NCI-H1436 (cell line): ENCODE results near the gene LGALS4.
"Not testable (repeated sequence)": the region's sequence is repeated elsewhere in the genome, so short reads cannot be mapped to it uniquely, and the experiment has no call there.

Source experiments
- DNase-seq: peaks from one replicate; lab custom pipeline; 2025; lab: John Stamatoyannopoulos, UW

LGALS4 gene

DNA sequence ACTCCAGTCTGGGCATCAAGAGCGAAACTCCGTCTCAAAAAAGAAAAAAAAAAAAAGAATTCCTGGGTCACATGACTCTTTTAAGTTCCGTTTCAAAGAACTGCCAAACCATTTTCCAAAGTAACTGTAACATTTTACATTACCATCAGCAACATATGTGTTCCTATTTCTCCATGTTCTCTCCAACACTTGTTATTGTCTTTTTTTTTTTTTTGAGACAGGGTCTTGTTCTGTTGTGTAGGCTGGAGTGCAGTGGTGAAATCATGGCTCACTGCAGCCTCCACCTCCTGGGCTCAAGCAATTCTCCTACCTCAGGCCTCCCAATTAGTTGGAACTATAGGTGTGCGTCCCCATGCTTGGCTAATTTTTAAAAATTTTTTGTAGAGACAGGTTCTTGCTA lies 17.2 kb downstream of the LGALS4 start:
- DNase-seq: no peak

DNA sequence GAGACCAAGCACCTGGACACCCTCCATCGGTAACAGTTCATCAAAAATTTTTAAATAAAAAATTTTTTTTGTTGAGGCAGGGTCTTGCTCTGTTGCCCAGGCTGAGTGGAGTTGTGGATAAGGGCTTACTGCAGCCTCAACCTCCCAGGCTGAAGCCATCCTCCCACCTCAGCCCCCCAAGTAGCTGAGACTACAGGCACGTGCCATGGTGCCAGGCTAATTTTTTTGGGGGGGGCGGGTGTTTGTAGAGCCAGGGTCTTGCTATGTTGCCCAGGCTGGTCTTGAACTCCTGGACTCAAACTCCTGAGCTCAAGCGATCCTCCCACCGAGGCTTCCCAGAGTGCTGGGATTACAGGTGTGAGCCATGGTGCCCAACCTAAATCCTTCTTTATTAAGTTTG lies 19.1 kb downstream of the LGALS4 start:
- no peak for DNase-seq

DNA sequence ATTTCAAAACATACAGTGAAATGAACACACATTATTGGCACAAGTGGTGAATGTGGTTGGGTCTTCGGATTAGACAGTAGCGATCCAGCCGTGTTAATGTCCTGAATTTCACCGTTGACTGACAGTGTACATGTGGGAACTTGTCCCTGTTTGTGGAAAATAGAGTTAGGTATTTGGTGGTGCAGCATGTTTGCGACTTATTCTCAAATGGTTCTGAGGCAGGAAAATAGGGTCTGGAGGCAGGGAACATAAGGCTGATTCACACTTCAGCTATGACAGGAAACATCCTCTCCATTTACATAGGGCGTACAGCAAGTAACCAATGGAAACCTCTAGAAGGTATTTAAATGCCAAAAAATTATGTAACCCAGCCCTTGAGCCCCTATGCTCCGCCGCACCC lies 19.6 kb downstream of the LGALS4 start:
- no peak for DNase-seq

DNA sequence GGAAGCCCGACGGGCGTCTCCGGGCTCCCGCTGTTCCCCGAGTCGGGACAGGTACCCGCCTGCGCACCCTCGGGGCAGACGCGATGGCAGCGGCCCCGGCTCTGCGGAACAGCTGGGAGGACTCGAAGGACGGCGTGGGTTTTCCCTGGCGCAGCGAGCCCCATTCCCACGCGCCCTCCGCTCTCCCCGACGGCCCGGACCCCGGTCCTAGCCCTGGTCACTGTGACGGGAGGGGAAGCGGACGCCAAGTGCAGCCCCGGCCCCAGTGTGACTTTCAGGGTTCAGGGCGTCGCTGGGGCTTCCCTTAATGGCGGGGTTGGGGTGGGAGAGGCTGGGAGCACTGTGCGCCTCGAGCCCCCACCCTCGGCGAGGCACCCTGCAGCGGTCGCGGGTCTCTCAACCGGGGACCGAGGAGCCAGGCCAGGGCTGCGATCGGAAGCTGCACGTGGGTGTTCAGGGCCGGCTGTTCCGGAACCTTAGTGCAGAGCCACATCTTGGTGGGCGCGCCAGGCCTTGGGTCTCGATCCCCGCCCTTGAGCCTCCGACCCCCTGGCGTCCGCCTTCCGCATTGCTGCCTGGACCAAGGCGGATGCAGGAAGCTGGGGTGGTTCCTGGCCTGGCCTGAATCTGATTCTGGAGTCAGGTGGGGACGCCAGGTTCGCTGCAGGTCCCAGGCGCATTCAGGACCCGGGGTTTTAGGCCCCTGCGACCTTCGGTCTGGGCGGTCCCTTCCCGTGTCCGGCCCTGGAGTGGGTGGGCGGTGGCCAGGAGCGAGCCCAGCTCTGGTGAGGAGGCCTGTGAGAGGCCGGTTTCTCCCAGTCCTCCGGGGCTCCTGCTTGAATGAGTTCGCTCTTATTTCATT lies 20.3 kb downstream of the LGALS4 start:
- DNase-seq: no peak

DNA sequence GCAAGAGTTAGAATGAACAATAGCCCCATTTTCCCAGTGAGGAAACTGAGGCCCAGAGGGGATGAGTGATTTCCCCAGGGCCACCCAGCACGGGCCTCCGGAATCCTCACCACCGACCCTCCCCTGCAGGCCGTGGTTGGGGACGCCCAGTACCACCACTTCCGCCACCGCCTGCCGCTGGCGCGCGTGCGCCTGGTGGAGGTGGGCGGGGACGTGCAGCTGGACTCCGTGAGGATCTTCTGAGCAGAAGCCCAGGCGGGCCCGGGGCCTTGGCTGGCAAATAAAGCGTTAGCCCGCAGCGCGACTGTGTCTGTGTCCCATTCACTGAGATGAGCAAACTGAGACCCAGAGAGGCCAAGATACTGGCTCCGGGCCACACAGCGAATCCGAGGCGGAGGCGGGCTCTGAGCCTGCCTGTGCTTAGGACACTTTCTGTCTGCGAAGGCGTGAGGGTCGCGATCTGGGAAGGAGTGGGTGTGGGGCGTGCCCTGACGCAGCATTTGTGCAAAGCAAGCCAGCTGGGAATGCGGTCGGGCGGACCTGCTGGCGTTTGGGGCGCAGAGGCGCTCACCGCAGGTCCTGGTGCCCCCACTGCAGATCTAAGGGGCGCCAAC lies 21.2 kb downstream of the LGALS4 start:
- not testable (repeated sequence) for DNase-seq

DNA sequence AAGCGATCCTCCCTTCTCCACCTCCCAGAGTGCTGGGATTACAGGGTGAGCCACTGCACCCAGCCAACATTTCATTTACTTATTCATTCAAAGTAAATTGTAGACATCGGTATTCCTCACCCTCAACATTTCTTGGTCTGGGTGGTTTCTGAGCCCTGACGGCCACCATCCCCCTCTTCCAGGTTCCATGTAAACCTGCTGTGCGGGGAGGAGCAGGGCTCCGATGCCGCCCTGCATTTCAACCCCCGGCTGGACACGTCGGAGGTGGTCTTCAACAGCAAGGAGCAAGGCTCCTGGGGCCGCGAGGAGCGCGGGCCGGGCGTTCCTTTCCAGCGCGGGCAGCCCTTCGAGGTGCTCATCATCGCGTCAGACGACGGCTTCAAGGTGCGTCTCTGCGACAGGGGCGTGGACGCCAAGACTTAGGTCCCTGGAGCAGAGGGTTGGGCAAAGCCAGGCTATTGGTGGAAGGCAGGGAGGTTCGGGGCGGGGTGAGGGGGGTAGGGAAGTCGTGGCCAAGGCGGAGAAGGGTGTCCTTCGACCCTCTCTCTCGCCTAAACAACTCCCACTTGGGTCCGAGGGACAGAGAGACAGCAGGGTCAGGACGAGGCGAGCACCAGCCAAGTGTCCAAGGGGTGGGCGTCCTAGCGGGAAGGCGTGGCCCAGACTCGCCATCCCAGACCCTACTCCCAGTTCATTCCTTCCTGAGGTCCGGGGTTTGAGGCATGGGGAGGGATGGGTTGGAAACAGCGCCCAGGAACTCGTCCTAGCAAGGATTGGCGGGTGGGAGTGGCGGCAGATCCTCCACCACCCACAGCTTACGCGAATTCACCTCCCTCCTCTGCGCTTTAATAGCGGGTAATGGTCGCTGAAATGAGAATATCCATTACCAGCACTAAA lies 22.0 kb downstream of the LGALS4 start:
- not testable (repeated sequence) for DNase-seq

DNA sequence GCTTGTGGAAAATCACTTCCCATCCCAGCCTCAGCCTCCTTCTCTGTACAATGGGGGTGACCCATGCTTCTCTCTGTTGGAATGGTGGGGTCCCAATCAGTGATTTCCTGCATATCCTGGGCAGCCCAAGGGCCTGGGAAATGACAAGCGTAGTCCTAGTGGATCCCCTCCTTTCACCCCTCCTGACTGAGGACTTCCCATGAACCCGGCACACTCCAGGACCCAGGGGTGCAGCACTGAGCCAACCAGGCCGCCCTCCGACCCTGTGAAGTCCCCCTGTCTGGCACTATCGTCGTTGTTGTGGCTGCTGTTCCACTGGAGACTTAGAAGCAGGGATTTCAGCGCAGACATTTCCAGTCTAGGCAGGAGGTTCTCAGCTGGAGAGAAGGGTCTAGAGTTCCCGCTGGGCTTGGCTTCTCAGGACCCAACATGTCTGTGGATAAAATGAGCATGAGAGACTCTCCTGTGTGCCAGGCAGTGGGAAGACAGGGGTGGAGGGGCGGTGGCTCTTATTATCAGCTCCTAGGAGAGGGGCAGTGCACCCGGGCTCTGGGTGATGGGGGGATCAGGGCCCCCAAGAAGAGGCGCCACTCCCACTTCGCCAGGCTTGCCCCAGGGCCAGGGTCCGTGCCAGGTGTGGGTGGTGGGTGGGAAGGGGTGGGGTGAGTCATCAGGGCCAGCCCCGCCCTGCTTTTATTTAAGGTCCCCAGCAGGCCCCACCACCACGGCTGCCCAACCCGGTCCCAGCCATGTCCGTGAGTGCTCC lies 24.1 kb downstream of the LGALS4 start, which contains the start of gene LGALS7B:
TSS of gene LGALS7B (plus strand) at position 723 of the 766 bp plus-strand sequence. CDS start at position 750, 27 bp downstream.
- DNase-seq: no peak

DNA sequence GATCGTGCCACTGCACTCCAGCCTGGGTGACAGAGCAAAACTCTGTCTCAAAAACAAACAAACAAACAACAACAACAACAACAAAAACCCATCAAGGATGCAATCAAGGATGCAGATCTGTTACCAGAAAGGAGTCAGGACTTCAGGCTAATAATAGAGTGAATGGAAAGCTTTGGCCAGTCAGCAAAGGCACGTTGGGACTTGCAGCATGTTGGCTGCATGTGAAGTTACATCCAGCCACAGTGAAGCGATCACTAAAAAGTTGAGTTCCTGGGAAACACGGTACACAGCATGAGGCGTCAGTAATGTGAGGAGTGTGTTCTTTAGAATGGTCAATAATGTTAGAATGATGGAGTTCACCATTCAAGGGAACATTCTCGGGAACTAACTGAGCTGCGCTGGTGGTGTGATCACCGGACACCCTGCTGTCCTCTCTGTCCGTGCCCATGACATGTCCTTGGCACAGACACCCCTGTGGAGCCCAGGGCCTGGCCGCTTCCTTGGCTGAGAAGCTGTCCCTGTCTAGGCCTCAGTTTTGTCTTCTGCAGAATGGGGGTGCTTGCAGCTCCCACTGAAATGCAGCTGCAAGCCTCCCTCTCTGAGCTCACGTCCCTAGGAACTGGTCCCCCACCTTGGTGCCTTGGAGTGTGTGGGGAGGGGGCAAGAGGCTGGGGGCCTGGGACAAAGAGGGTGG lies 26.0 kb downstream of the LGALS4 start:
- DNase-seq: no peak

DNA sequence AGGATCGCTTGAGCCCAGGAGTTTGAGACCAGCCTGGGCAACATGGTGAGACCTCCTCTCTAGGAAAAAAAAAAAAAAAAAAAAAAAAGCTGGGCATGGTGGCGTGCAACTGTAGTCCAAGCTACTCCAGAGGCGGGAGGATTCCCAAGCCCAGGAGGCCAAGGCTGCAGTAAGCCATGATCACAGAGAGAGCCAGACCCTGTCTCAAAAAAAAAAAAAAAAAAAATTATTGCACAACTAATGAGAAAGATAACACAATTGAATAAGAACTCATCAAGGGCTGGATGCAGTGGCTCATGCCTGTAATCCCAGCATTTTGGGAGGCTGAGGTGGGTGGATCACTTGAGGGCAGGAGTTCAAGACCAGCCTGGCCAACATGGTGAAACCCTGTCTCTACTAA lies 26.7 kb downstream of the LGALS4 start:
- not testable (repeated sequence) for DNase-seq

DNA sequence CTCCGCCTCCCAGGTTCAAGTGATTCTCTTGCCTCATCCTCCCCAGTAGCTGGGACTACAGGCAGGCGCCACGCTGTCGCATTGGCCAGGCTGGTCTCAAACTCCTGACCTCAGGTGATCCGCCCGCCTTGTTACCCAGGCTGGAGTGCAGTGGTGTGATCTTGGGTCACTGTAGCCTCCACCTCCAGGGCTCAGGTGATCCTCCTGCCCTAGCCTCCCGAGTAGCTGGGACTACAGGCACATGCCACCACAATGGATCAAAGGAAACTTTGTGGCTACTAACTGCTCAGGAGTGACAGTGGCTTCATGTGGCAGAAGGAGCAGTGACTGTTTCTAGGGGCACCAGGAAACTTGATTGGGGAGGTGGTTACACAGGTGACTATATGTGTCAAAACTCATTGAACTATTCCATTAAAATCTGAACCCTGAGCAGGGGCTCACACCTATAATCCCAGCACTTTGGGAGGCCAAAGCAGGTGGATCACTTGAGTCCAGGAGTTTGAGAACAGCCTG lies 27.5 kb downstream of the LGALS4 start:
- DNase-seq: no peak

DNA sequence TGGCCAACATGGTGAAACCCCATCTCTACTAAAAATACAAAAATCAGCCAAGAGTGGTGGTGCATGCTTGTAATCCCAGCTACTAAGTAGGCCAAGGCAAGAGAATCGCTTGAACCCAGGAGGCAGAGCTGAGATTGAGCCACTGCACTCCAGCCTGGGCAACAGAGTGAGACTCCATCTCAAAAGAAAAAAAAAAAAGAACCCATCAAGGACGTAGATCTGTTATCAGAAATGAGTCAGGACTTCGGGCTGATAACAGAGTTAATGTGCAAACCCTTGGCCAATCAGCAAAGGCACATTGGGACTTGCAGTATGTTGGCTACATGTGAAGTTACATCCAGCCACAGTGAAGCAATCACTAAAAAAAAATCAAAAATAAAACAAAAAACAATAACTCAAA lies 28.5 kb downstream of the LGALS4 start:
- no peak for DNase-seq

DNA sequence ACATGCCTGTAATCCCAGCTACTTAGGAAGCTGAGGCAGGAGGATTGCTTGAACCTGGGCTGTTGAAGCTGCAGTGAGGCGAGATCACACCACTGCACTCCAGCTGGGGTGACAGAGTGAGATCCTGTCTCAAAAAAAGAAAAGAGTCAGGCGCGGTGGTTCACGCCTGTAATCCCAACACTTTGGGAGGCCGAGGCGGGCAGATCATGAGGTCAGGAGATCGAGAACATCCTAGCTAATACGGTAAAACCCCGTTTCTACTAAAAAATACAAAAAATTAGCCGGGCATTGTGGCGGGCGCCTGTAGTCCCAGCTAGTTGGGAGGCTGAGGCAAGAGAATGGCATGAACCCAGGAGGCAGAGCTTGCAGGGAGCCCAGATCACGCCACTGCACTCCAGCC lies 30.5 kb downstream of the LGALS4 start:
- DNase-seq: not testable (repeated sequence)

DNA sequence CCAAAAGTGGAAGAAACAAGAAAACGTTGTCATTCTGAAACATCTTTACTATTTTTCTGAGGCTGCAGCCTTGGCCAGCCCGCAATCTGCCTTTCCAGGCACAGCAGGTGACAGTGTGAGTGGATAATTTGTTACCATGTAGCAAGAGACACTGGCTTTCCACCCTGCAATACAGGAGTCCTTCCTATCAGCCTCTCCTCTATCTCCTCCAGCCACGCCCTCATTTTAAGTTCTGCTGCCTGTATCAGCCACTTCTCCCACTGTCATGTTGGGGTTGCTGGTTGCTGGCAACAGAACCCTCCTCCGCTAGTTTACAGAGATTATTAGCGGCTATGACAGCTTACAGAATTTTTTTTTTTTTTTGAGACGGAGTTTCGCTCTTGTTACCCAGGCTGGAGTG lies 31.7 kb downstream of the LGALS4 start:
- no peak for DNase-seq

DNA sequence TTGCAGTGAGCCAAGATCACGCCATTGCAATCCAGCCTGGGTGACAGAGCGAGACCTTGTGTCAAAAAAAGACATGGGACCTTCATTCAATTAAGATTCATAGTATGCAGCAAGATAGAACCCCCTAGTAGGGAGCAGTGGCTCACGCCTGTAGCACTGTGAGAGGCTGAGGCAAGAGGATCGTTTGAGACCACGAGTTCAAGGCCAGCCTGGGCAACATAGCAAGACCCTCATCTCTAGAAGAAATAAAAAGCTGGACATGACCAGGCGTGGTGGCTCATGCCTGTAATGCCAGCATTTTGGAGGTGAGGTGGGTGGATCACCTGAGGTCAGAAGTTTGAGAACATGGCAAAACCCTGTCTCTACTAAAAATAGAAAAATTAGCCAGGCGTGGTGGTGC lies 32.3 kb downstream of the LGALS4 start:
- no peak for DNase-seq

DNA sequence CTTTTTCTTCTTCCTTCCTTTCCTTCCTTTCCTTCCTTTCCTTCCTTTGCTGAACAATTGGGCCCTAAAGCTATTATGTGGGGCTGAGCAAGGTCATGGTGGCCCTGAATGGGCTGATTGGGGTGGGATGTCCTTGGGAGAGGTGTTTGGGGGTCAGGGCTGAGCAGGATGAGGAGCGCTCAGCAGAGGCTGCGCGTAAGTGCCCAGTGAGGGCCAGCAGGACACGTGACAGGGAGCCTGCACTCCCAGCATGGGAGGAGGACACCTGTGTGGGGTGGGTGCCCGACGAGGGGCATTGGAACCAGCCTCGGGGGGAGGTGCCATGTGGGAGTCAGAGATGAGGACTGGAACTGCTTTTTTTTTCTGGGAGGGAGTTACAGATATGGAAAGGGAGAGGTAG lies 34.0 kb downstream of the LGALS4 start:
- no peak for DNase-seq

DNA sequence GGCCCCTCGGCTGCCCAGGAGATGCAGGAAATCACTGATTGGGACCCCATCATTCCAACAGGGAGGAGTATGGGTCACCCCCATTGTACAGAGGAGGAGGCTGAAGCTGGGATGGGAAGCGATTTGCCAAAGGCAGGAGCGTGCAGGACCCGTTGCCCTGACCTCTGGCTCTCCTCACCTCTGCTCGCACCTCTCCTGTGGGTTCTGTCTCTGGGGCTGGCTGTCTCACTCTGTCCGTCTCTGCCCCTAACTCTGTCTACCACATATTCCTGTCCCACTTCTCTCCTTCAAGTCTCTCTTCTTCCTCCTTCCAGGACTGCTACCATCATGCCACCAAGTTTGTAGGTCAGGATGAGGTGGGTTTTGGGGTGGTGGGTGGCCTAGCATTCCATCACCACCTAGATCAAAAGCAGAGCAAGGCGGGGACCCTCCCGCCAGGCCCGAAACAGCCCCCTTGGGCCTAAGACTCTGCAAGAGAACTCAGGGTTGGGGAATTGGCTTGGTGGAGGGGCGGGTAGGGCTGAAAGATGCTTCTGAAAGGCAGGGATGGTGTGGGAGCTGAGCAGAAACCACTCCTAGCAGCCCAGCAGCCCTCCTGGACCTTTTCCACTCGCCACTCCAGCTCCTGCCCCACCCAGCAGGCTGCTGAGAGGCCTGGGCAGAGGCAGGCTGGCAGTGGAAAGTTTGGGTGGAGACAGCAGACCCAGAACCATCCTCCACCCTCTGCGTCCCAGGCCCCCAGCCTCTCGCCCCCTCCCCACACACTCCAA lies 38.4 kb downstream of the LGALS4 start:
- no peak for DNase-seq

DNA sequence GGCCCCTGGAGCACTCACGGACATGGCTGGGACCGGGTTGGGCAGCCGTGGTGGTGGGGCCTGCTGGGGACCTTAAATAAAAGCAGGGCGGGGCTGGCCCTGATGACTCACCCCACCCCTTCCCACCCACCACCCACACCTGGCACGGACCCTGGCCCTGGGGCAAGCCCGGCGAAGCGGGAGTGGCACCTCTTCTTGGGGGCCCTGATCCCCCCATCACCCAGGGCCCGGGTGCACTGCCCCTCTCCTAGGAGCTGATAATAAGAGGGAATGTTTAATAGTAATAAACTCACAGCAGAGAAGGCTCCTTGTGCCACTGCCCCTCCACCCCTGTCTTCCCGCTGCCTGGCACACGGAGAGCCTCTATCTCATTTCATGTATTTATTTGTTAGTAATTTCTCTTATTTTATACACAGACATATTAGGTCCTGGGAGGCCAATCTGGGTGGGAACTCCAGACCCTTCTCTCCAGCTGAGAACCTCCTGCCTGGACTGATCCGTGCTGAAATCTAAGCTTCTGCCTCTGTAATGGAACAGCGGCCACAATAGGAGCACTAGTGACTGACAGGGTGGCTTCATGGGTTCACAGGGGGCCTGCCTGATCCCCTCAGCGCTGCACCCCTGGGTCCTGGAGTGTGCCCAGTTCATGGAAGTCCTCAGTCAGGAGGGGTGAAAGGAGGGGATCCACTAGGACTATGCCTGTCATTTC lies 39.1 kb downstream of the LGALS4 start, which contains the start of gene LGALS7:
TSS of gene LGALS7 (minus strand) at position 49 of the 709 bp plus-strand sequence. CDS start at position 24, 25 bp downstream.
- DNase-seq: no peak

DNA sequence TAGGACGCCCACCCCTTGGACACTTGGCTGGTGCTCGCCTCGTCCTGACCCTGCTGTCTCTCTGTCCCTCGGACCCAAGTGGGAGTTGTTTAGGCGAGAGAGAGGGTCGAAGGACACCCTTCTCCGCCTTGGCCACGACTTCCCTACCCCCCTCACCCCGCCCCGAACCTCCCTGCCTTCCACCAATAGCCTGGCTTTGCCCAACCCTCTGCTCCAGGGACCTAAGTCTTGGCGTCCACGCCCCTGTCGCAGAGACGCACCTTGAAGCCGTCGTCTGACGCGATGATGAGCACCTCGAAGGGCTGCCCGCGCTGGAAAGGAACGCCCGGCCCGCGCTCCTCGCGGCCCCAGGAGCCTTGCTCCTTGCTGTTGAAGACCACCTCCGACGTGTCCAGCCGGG lies 41.2 kb downstream of the LGALS4 start:
- not testable (repeated sequence) for DNase-seq

DNA sequence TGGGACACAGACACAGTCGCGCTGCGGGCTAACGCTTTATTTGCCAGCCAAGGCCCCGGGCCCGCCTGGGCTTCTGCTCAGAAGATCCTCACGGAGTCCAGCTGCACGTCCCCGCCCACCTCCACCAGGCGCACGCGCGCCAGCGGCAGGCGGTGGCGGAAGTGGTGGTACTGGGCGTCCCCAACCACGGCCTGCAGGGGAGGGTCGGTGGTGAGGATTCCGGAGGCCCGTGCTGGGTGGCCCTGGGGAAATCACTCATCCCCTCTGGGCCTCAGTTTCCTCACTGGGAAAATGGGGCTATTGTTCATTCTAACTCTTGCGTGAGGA lies 41.8 kb downstream of the LGALS4 start:
- DNase-seq: not testable (repeated sequence)
